Neural crest cell (in vitro differentiated cells): Measurements from ENCODE around the gene SALL1. TPM values are rescaled to one million over a fixed set of nuclear protein-coding genes. Genes with fewer than 3 reads are reported as not detected.

Source experiments
- DNase-seq: peaks from one replicate; pipeline ENCODE4 v3.0.0; 2021; ENCODE audit warnings: low read depth, mixed read lengths, low spot score
- H3K27ac Mint-ChIP-seq: one replicate; pipeline ENCODE4 v1.8.0; 2021; ENCODE audit warnings: mild to moderate bottlenecking, mixed read lengths; ENCODE audit not compliant: unreplicated experiment
- H3K27me3 Mint-ChIP-seq: 2 replicates; pipeline ENCODE4 v1.8.0; 2021; ENCODE audit warnings: low read depth, mild to moderate bottlenecking, mixed read lengths
- H3K36me3 Mint-ChIP-seq: 2 replicates; pipeline ENCODE4 v1.8.0; 2021; ENCODE audit warnings: low read depth, mild to moderate bottlenecking, mixed read lengths
- H3K4me1 Mint-ChIP-seq: 2 replicates; pipeline ENCODE4 v1.8.0; 2021; ENCODE audit warnings: mixed read lengths
- H3K4me3 Mint-ChIP-seq: one replicate; pipeline ENCODE4 v1.8.0; 2021; ENCODE audit warnings: mild to moderate bottlenecking, mixed read lengths
- H3K9me3 Mint-ChIP-seq: 2 replicates; pipeline ENCODE4 v1.8.0; 2021; ENCODE audit warnings: mixed read lengths
- total RNA-seq: library from RNA; stranded (reverse); gene quantifications from 2 replicates; pipeline ENCODE4 v1.2.1, GENCODE V29; 2021
- TF ChIP-seq, protein P1 (sequence below): fragments of 200-600 bp; sonication (generic); conservative IDR thresholded peaks from 2 replicates; pipeline ENCODE4 v1.5.0; 2021; ENCODE audit warnings: antibody characterized with exemption, mild to moderate bottlenecking

Gene SALL1
- total RNA-seq, 1 donor from 2014 or later, result 85.7 TPM

DNA sequence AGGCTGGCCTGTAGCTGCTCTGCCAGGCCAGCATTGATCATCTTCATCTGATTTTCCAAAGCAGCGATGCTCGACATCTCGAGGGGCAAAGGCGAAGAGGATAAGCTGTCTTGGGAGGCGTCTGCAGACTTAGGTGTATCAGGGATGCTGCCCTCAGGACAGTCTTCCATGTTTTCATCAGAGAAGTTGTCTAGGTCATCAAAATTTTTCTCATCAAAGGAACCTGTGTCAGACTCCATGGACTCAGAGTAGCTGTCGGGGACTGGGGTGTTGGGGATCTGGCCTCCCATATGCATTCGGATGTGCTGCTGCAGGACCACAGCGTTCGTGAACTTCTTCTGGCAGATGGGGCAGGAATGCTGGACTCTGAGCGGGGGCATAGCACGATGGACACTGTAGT, 11.5 kb downstream of the SALL1 start:
- H3K4me1 Mint-ChIP-seq, result peaks cover 77% of the 10 kb centered on the region
- H3K36me3 Mint-ChIP-seq, result peaks cover 64% of the 10 kb centered on the region
- H3K27ac Mint-ChIP-seq, result peak overlapping the region; percentile 27
- peaks cover 2% of the 10 kb centered on the region for H3K27me3 Mint-ChIP-seq
- TF ChIP-seq, protein P1, sequence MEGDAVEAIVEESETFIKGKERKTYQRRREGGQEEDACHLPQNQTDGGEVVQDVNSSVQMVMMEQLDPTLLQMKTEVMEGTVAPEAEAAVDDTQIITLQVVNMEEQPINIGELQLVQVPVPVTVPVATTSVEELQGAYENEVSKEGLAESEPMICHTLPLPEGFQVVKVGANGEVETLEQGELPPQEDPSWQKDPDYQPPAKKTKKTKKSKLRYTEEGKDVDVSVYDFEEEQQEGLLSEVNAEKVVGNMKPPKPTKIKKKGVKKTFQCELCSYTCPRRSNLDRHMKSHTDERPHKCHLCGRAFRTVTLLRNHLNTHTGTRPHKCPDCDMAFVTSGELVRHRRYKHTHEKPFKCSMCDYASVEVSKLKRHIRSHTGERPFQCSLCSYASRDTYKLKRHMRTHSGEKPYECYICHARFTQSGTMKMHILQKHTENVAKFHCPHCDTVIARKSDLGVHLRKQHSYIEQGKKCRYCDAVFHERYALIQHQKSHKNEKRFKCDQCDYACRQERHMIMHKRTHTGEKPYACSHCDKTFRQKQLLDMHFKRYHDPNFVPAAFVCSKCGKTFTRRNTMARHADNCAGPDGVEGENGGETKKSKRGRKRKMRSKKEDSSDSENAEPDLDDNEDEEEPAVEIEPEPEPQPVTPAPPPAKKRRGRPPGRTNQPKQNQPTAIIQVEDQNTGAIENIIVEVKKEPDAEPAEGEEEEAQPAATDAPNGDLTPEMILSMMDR, result no peak
- H3K4me3 Mint-ChIP-seq, result no peak overlapping the region
- no peaks in the 10 kb centered on the region for H3K9me3 Mint-ChIP-seq
- DNase-seq, result no peak

DNA sequence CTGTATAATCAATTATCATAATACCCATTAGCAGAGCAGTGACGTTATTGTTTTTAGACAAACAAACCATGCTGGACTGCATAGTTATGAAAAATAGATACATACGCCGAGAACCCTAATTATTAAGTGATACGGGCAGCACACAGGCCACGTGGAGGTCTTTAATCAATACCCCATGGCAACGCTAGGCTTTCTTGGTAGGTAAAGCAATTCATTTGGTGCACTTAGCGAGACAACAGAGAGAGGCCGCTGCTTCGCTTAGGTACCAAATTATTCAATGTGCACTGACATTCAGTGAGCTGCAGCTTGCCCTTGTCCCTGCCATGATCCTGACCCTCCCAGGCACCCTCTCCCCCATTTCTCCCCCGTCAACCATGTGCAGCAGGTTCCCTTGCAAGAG, 12.9 kb downstream of the SALL1 start:
- TF ChIP-seq, protein P1, result no peak
- DNase-seq, result no peak
- H3K27me3 Mint-ChIP-seq, result peaks cover 7% of the 10 kb centered on the region
- peaks cover 63% of the 10 kb centered on the region for H3K36me3 Mint-ChIP-seq
- no peak overlapping the region for H3K27ac Mint-ChIP-seq
- H3K4me3 Mint-ChIP-seq, result peak overlapping the region; percentile 38
- peaks cover 73% of the 10 kb centered on the region for H3K4me1 Mint-ChIP-seq
- H3K9me3 Mint-ChIP-seq, result no peaks in the 10 kb centered on the region

DNA sequence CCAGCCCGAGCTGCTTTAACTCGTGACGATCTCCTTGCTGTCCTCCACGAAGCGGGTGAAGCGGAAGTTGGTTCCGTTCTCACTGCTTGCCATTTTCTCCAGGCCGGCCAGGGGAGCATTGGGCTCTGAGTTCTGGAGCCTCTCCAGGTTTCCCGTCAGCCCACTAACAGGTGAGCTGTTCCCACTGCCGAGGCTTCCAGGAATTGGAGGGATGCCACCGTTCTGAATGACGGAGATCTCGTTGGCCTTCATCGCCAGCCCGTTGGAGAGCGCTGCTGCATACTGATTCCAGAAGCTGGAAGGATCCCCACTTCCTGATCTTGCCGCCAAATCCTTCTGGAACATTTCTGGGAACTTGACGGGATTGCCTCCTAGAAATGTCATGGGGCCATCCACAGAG, 14.0 kb downstream of the SALL1 start:
- DNase-seq, result no peak
- no peaks in the 10 kb centered on the region for H3K9me3 Mint-ChIP-seq
- H3K36me3 Mint-ChIP-seq, result peaks cover 56% of the 10 kb centered on the region
- H3K4me1 Mint-ChIP-seq, result peaks cover 72% of the 10 kb centered on the region
- peaks cover 7% of the 10 kb centered on the region for H3K27me3 Mint-ChIP-seq
- TF ChIP-seq, protein P1, result no peak
- no peak overlapping the region for H3K27ac Mint-ChIP-seq
- no peak overlapping the region for H3K4me3 Mint-ChIP-seq

DNA sequence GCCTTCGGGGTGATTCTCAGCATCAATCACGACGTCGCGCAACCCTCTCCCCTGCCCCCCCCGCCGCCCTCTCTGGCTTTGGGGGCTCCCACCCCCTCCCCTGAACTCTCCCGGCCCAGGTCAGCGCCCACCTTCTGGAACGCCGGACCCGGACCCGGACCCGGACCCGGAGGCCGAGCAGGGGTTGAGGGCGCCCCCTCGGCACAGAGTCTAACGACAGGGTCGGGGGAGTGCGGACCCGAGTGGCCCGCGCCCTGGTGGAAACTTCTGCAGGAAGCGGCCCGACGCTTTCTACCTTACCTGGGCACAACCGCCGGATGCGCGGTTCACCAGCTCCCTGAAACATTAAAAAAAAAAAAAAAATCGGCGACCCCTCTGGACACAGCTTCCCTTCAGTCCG, 16.2 kb downstream of the SALL1 start:
- H3K9me3 Mint-ChIP-seq, result no peaks in the 10 kb centered on the region
- no peak for DNase-seq

DNA sequence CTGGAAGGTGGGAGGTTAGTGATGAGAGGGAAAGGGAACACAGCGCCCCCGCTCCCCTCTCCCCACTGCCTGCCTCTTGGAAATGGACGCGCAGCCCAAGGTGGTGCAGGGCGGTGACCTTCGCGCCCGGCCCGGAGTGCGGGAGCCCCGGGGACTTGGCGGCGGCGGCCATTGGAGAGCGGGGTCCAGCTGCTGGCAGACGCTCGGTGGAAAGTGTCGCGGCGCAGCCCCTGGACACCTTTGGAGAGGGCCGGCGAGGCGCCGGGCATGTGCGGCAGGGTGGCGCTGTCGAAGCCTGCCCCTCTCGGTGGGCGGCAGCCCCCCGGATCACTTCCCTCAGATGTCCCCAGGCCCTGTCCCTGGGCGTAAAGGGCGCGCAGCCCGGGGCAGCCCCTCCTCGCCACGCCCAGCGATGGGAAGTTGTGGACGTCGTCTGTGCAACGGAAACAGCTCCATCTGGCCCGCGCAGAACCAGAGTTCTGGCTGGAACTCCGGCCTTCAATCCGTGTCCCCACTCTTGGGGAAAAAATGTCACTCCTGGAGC, 16.7 kb downstream of the SALL1 start:
- H3K4me1 Mint-ChIP-seq, result peaks cover 49% of the 10 kb centered on the region
- peak overlapping the region; percentile 66 for H3K4me3 Mint-ChIP-seq
- TF ChIP-seq, protein P1, result no peak
- H3K27ac Mint-ChIP-seq, result no peak overlapping the region
- DNase-seq, result no peak
- H3K36me3 Mint-ChIP-seq, result peaks cover 35% of the 10 kb centered on the region
- H3K9me3 Mint-ChIP-seq, result no peaks in the 10 kb centered on the region
- peaks cover 7% of the 10 kb centered on the region for H3K27me3 Mint-ChIP-seq

More for the DNA sequence above, 16.2 kb downstream of the SALL1 start:
- H3K36me3 Mint-ChIP-seq, result peaks cover 40% of the 10 kb centered on the region
- H3K4me1 Mint-ChIP-seq, result peaks cover 54% of the 10 kb centered on the region
- peak overlapping the region; percentile 50 for H3K27ac Mint-ChIP-seq
- H3K4me3 Mint-ChIP-seq, result peak overlapping the region; percentile 62
- TF ChIP-seq, protein P1, result no peak
- H3K27me3 Mint-ChIP-seq, result peaks cover 7% of the 10 kb centered on the region
